Stimulated activated CD8-positive, alpha-beta memory T cell treated with anti-CD3 and anti-CD28 coated beads, Interleukin-12 subunit alpha, Interleukin-12 subunit beta, amount 100 ng/mL, for 1 hour (primary cell): ENCODE results near the gene FSD1L.

Experiments
- DNase-seq: peaks from one replicate; pipeline ENCODE4 v3.0.0-alpha.2; 2020; ENCODE audit warnings: low read depth

The FSD1L gene

GRCh38 chr9:105447814-105448812 lies at the start of gene FSD1L:
FSD1L (plus strand) TSS chr9:105448034; CDS start chr9:105448221, 187 bp downstream.
- peak; percentile 62 for DNase-seq

- DNase-seq, result no peak
Measured at GRCh38 chr9:105399117-105399516, 48.7 kb upstream of the FSD1L start.

DNA sequence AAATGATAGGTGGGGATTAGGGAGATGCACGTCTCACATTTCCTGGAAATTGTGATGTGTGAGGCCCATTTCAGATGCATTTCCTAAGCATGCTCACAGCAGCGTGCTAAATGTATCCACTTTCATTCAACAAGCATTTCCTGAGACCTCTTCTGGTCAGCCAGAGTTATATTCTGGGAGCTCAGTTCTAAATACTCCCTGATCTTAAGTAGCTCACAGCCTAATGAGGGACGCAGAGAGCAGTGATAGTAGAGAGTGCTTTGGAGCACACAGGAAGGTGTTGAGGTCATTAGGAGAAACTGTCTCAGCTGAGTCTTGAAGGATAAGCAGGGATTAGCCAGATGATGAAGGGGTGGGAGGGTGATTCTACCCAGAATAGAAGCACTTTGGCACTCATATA lies 46.2 kb upstream of the FSD1L start:
- no peak for DNase-seq

DNA sequence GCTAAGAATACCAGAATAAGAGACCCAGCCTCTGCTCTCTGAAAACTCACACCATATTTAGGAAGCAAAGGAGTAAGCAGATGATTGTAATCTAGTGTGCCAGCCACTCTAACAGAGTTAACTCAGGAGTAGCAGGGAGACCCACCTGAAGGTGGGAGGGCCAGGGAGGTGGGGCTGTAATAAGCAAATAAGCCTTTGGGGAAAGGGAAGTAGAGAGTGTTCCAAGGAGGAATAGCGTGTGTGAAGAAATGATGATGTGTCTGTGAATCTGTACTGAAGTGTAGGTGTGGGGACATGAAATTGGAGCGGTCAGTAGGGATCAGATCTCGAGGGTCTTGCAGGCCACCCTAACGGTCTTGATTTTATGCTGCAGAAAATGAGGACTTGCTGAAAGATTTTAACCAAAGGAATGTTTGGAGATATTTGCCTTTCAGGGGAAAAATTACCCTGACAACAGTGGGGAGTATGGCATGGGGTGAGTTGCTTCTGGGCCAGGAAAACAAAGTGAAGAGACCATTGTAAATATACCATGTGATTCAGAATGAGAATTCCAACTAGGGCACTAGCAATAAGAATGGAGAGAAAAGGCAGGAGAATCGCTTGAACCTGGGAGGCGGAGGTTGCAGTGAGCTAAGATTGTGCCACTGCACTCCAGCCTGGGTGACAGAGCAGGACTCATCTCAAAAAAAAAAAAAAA lies 44.1 kb upstream of the FSD1L start:
- no peak for DNase-seq

GRCh38 chr9:105405514-105406131 lies 42.2 kb upstream of the FSD1L start:
- DNase-seq, result peak; percentile 24

DNA sequence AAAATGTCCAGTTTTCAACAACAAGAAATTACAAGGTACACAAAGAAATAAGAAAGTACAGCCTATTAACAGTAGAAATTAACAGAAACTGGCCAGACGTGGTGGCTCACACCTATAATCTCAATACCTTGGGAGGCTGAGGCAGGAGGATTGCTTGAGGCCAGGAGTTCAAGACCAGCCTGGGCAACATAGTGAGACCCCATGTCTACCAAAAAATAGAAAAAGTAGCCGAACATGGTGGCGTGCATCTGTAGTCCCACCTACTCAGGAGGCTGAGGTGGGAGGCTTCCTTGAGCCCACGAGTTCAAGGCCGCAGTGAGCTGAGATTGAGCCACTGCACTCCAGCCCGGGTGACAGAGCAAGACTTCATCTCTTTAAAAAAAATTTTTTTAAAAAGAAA lies 41.5 kb upstream of the FSD1L start:
- DNase-seq, result no peak

DNA sequence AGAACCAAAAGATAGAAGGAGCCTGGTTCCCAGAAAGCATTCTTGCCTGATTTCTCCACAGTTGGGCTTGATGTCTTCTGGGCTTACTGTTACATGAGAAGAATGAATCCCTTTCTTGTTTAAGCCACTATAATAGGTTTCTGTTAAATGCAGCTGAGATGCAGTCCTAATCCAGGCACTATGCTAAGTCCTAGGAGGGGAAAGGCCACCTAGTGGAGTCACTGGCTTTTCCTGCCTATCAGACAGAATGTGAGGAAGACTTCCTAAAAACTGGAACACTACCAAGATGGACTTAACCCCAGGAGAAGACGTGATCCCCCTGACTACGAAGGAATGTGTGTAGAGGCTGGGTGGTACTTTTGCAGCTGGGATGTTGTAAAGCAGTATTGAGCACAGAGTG lies 34.3 kb upstream of the FSD1L start:
- DNase-seq, result no peak

DNA sequence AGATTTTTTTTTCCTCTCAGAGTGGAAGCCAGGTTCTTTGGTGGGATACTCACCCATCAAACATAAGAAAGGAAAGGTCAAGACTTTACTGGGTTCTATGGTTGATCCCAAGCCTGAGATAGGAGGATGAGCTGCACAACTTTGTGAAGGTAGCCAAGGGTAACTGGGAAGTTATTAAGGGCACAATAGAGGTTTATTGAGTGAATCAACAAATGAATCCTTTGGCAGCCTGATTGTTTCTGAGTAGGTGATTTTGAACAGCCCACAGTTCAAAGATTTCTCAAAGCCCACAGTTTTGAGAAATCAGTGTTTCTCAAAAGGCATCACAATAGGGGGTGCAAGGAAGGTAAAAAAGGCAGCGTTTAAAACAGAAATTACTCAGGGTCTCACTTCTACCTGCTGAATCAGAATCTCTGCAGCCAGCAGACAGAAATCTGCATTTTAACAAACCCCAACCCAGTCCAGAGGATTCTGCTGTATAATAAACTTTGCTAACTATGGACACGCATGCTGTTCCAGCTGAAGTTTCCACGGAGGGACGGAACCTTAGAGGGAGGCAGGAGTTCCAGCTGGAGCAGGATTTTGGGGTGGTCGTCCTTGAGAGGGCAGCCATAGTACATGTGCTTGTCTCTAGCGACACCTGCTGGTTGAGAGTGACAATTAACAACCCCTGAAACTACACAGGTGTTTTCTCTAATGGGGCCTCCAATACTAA lies 32.7 kb upstream of the FSD1L start:
- DNase-seq, result peak; percentile 57

GRCh38 chr9:105415662-105415980 lies 32.2 kb upstream of the FSD1L start:
- no peak for DNase-seq

DNA sequence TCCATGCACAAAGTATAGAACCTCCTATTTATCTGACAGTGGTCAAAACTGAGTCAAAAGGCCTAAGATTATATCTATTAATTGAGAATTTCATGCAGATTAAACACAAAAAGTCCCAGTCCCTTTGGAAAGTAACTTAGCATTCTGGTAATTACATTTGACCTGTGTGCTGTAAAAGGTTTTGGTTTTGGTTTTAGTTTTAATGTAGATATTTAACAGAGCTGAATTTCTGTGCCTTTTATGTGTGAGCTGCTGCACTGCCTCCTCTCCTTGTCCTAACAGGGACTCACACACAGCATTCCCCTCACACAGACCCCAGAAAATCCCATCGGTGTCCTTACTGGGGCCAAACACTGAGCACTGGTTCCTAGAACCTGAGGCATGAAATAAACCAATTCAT lies 31.0 kb upstream of the FSD1L start:
- no peak for DNase-seq

GRCh38 chr9:105418588-105419500 lies 29.0 kb upstream of the FSD1L start:
- no peak for DNase-seq

GRCh38 chr9:105419816-105420597 lies 27.8 kb upstream of the FSD1L start:
- no peak for DNase-seq

DNA sequence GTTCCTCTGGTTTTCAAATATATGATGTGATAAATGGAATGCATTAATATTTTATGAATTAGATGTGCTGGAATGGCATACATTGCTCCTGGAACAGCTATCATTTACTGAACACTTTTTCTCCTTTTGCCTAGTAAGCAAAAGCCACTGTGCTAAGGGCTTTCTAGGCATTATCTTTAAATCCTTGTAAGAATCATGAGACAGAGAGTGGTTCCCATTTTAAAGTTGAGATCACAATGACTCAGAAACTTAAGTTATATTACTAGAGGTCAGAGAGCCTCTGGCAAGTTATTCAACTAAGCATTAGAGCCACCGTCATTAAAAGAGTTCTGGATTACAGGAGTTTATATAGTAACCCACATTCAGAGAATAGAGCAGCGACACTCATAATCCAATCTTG lies 26.7 kb upstream of the FSD1L start:
- no peak for DNase-seq

- DNase-seq, result no peak
Measured at GRCh38 chr9:105421864-105422263, 26.0 kb upstream of the FSD1L start.

DNA sequence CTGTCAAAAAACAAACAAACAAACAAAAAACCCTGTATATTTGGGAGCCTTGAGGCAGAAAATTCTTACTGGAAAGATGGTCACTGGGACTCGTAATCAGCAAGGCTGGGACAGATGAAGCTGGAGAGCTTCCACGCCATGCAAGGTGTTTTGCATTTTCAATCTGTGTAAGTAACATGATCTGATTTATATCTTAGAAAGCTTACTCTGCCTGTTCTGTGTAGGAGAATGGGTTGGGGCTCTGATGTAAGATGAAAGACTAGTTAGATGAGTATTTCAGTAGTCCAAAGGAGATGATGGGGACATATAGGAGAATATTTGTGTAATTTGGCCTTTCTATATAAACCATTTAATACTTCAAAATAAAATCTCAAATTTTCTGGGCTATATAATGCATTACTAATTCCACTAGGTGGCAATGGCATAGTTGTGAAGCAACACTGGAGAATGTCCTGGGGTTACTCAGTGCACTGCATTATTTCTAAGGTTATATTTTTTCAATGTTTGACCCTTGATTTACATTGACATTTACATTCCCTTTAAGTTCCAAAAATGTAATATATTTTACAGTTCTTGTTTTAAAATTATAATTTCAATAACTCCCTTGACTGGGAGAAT lies 21.9 kb upstream of the FSD1L start:
- no peak for DNase-seq

DNA sequence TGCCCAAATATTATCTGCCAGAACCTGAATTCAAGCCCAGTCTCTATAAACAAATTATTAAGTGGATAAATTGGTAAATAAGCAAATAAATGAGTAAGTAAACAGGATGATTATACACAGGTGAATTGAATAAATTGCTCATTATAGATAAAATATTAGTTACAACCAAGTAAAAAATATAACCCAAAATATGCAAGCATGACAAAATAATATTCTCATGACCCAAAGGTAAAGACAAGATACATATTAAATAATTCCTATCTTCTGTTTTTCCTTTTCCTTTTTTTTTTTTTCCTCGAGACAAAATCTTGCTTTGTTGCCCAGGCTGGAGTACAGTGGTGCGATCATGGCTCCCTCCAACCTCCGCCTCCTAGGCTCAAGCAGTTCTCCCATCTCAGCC lies 21.2 kb upstream of the FSD1L start:
- DNase-seq, result no peak

GRCh38 chr9:105431424-105432246 lies 16.2 kb upstream of the FSD1L start:
- DNase-seq, result no peak

- no peak for DNase-seq
Measured at GRCh38 chr9:105432247-105432842, 15.5 kb upstream of the FSD1L start.

DNA sequence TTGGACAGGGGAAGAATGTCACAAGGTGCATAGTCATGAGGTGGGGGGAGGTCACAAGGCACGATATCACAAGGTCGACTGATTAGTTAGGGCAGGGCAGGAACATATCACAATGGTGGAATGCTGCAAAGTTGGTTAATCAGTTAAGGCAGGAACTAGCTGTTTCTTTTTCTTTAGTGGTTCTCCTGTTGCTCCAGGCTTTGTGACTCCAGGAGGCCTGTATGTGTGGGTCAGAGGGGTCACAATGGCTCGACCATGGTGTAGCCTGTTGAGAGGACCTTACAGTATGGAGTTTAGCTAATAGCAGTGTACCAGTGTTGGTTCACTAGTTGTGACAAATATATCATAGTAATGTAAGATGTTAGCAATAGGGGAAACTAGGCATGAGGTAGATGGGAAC lies 12.4 kb upstream of the FSD1L start:
- no peak for DNase-seq
